GM18873 (cell line): ENCODE results near the gene KRT71.

Experiments used
- ATAC-seq: cut with Tn5 transposase; IDR thresholded peaks from one replicate; pipeline ENCODE4 v1.9.1; 2021; ENCODE audit warnings: mild to moderate bottlenecking, moderate library complexity, moderate number of reproducible peaks; ENCODE audit not compliant: unreplicated experiment, low FRiP score

KRT71 gene

DNA sequence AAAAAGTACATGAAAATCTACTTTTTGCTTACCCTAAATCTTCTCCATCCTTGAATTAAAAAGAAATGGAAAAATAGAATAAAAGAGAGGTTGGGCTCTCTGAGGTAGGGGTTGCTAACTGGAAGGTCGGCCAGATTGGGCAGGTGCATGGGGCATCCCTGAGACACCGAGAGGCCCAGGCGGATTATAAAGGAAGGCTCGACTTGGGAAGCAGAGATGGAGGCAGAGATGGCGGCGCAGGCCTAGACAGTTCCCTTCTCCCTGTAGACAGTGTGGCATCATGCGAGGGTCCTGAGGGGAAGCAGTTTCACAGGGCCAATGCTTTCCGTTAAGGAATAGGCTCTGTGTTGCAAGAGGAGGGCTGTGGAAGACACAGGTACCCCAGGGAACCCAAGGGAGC is 24.4 kb upstream of the KRT71 start:
- no peak for ATAC-seq

DNA sequence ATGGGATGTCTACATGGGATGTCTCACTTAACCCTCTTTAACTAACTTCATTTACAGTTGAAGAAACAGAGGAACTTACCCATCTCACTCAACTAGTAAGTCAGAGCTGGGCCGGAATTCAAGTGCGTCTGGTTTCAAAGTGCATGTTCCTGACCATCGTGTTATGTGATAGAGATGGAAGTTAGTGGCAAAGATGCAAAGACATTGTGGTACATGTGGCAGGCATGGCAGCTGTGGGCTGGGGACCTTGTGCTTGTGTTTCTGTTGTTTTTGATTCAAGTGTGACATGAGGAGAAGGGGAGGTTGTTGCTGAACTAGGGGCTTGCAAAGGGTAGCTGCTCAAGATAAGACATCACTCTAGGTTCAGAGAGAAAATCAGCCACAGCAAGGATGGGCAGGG is 23.0 kb upstream of the KRT71 start:
- no peak for ATAC-seq

DNA sequence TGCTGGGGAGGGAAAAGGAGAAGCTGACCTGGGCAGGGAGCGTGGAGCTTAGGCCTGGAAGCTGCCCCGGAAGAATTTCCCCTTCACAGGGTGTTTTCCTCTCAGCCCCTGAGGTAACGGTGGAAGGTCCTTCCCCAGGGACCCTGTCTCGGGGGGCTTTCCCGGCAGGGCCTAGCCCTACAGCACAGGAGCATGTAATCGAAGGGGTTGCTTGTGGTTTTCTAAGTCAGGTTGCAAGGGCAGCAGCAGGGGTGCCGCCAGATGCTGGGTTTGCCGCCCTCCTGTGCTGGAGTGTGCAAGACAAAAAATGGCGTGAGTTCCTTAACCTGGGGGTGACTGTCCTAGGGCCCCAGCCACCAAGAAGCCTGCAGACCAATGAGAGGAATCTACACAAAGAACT is 22.3 kb upstream of the KRT71 start:
- ATAC-seq: no peak

DNA sequence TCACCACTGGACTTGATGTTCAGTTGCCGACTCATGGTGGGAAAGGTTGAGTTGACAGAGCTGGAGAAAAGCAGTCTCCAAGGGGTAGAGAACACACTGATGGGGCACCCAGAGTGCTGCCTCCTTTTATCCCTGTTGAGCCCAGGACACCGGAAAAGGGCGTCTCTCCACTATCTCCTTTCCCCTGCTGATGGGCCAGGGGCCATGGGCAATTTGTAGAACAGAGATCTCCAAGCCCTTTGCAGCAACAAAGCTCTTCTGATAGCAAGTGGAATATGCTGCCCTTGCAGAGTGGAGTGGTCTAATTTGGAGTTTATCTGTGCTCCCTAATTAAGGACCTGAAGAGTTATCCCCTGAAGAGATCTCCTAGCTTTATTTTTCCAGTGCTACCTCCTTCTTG is 20.8 kb upstream of the KRT71 start, which contains the start of gene KRT74:
TSS of gene KRT74 (minus strand) at position 101 of the 400 bp plus-strand sequence. CDS start at position 35, 66 bp downstream.
- ATAC-seq: no peak

DNA sequence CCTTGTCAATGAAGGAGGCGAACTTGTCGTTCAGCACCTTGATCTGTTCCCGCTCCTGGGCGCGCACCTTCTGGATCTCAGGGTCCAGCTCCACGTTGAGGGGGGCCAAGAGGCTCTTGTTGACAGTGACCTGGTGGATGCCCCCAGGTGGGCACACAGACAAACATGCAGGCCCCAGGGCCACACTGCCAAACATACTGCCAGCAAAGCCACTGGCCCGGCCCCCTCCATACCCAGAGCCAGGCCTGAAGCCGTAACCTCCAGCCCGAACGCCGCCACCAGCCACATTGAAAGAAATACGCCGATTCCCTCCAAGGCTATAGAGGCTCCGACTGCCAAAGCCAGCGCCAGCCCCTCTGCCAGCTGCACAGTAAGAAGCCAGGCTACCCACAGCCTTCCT is 20.4 kb upstream of the KRT71 start:
- no peak for ATAC-seq

DNA sequence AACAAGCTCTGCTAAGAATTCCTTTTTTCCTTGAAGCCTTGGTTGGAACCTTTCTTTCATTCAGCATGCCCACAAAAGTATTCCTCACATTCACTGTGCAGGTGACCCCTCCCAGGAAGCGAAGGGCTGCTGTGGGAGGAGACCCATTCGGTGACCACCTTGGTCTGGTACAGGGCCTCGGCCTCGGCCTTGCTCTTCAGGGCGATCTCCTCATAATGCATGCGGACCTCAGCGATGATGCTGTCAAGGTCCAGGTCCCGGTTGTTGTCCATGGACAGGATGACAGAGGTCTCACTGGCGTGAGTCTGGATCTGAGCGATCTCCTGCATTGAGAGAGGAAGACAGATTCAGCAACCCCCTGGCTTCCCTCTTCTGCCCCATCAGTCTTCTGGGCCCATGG is 17.6 kb upstream of the KRT71 start:
- ATAC-seq: no peak

DNA sequence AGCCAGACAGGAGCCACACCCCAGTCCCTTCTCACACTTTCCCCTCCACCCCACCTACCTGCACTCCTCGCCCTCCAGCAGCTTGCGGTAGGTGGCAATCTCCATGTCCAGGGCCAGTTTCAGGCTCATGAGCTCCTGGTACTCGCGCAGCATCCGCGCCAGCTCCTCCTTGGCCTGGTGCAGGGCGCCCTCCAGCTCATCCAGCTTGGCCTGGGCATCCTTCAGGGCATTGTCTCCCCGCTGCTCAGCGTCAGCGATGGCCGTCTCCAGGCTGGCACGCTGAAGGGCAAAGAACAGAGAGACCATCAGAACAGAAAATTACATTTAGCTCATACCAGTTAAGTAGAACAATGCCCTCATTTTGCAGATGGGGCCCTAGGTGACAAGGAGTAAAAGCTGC is 15.2 kb upstream of the KRT71 start:
- ATAC-seq: no peak

DNA sequence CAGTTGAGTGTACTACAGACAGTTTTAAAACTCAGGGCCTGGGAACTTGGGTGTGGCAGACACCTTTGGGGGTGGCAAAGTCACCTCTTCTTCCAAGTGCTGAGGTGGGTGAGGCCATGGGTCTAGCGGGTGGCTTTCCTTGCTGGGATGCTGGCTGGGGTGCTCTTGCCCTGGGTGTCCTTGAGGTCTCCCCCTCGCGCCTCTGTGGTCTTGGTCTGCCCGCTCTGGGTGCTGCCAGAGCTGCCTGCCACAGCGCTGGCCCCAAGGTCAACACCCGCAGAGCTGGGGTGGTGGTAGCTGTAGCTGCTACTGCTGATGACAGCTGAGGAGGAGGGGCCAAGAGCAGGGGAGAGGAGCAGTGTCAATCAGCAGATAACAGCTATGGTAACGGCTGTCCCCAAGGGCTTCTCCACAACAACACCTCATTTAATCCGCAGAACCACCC is 13.9 kb upstream of the KRT71 start:
- ATAC-seq: no peak

DNA sequence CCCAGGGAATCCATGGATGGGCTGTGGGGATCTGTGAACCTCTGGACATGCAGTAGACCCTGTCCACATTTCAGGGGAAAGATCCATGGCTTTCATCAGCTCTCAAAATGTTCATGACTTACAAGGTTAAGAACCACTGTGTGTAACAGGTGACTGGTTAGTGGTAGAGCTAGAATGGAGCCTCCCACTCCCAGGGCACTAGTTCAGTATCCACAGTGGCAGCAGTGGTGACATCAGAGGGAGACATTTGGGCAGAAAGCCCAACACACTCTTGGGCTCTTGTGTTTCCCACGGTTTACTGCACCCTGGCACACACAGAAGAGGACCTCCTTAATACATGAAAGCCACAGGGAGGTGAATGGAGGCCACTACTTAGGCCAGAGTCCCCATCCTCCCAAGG is 11.6 kb upstream of the KRT71 start:
- no peak for ATAC-seq

DNA sequence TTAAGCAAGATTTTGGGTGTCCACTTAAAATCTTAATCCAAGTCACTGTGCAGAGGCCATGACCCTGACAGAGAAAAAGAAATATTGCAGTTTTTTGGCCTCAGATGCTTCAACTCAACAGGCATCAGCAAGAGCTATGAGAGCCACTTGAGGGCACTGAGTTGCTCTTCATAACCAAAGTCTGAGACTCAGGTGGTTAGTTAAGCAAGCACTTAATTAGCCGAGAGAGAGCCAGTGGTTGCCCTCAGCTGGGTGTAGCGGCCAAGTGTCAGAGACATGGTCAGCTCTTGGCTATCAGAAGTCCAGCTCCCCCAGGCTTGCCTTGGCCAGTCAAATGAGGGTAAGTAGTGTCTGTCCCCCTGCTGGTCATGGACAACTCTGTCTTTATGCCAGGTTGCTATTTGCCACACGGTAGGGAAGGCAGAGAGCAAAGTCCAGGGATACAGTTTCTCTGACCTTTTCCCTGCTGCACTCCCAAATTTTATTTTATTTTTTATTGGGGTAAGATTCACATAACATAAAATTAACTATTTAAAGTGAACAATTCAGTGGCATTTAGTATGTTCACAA is 9.0 kb upstream of the KRT71 start:
- ATAC-seq: no peak

DNA sequence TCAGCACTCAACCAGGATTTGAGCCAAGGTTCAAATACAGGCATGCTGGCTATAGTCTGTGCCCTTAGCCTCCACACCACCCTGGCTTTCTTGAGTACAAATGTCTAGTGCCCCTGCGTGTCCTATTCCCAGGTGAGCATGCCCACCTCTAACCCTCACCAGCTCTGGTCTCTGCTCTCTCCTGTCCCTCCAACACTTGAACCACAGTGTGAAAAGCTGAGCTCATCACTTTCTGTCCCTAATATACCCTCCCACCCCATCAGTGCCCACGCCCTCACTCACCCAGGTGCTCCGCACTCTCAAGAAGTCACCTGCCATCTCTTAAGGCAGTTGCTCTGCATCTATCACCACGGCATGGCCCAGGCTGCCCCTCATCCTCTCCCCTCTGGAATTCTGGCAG is 7.0 kb upstream of the KRT71 start:
- no peak for ATAC-seq

DNA sequence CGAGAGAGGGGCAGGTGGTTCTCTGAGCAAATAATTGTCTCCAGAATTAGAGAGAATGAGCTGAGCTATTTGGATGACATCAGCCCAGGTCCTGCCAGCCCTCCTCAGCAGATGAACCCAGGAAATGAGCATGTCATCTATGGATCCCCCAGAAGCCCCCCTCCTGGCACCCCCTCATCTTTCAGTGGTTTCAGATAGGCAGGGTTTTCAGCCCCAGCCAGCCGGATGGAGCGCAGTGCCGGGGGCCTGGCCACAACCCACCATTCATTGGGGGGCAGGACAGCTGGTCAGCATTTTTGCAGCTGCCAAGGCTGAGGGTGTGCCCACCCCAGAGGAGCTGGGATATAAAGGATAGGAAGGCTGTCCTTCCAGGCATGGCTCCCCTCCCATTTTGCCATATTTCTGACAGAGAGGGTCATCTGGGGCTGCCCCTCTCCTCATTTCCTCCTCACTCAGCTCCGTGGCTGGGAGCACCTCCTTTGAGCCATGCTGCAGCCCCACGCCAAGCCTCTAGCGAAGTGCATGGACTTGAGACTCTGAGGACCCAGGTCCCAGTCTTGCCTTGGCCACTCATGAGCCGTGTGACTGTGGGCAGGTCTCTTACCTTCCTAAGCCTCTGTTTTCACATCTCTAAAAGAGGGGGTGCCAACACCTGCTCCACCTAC is 6.0 kb upstream of the KRT71 start:
- no peak for ATAC-seq

DNA sequence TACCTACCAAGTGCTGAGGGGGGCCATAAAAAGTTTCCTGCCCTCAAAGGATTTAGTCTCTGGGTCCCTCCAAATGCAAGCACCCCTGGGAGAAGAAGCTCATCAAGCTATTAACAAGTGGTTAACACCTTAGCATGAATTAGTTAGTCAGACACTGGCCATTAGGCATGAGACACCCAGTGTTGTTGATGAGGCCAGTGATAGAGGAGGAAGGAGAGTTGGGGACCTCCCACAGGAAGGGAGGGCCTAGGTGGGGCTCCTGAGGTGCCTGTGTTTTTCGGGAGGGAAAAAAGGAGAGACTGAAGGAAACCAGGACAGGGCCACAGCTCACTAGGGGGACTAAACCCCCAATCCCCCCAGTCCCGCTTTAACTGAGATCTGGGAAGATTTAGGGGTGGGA is 4.5 kb upstream of the KRT71 start:
- no peak for ATAC-seq

DNA sequence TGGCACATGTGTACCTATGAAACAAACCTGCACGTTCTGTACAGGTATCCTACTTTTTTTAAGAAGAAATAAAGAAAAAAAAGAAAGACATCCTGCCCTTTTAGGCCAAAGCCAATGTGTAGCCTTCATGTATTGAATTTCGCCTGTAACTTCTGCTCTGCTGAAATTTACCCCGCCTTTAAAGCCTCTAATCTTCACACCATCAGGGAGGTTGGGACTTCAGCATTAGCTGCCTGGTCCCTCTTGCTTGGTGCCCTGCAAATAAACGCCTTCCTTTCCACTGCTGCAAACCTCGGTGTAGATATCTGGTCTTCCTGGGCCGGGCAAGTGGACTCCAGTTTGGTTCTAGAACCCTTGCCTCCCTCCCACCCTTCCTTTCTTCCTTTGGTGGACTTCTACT is 2.6 kb upstream of the KRT71 start:
- ATAC-seq: no peak

DNA sequence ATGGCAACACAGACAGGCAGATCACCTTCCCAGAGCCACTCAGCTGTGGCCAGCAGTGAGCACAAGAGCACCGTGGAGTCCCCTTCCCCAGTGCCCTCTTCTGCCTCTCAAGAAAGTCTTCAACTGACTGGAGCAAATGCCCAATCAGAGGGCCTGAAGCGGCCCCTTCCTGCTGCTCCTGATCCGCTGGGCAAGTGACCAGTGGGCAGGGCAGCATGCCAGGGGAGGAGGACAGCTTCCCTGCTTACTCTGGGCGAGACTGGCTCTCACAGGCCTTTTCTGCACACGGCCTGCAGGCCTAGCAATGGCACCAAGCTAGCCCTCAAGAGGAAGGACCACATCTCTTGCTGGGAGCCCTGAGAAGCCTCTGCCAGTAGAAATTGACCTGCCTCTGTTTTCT is 890 bp downstream of the KRT71 start:
- no peak for ATAC-seq

DNA sequence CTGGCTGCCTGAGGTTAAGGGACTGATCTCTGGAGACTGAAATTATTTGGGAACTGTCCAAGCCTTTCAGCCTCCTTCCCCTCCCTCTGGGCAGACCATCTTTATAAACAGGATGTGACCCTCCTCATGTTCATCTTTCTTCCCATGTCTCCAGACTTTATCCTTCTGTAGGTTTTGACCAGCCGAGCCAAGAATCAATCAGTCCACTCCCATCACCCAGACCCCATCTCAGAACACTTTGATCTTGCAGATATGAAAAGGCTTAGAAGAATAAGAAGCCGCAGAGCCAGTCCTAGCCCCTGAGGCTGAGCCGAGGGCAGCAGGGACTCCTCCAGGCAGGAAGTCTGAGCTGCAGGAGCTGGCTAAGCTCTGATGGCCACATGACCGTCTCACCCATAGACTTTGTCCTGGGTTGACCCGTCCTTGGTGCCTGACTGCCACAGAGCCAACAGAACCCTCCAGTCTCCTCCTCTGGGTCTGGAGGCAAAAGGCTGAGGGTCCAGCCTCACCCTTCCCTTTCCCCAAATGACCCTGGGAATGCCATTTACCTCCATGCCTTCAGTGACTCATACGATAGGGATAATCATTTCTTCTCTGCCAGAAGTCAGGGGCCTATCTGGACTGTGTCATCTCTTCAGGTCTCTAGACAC is 1.6 kb downstream of the KRT71 start:
- no peak for ATAC-seq

DNA sequence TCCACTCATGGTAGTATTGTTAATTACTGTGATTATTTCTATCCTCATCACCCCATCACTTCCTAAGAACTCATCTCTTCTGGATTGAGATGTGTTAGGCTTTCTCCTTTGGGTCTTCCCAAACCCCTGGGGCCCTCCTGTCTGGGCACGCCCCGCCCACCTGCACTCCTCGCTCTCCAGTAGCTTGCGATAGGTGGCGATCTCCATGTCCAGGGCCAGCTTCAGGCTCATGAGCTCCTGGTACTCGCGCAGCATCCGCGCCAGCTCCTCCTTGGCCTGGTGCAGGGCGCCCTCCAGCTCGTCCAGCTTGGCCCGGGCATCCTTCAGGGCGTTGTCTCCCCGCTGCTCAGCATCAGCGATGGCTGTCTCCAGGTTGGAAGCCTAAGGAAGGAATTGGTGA is 6.8 kb downstream of the KRT71 start:
- ATAC-seq: no peak

DNA sequence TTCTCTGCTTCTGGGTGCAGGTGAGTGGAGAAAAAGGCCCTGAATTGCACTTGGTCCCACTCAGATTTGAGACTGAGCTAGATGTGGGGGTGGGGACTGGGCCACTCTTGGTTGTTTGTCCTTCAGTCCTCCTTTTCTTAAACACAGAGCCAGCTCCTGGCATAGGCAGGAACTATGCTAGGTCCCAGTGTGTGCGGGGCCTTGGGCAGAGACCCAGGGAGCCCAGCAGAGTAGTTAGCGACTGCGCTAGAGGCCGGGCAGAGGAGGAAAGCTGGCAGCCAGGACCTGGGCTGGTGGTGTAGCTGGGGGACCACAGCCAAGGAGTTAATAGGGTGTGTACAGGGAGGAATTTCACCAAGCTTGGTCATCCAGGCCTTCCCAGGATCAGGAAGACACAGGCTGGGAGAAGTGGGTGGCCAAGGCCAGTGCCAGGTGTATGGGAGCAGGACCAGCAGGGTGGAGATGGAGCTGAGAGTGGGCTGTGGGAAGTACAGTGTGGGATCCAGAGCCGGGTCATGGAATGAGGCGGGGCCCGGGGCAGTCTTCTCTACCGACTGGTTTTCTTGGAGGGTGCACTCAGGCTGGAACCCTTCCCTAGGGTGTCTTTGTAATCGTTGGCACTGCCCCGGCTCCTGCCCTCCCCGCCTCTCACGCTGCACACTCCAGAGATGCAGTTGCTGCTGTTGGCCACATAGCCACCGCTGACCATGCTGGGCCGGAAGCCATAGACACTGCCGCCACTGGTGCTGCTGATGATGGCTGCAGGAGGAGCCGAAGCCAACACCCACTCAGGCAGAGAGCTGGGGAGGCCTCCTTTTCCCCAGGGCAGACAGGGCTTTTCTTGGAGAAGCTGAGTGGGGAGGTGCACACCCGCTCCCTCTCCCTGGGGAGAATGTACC is 8.7 kb downstream of the KRT71 start:
- ATAC-seq: no peak

DNA sequence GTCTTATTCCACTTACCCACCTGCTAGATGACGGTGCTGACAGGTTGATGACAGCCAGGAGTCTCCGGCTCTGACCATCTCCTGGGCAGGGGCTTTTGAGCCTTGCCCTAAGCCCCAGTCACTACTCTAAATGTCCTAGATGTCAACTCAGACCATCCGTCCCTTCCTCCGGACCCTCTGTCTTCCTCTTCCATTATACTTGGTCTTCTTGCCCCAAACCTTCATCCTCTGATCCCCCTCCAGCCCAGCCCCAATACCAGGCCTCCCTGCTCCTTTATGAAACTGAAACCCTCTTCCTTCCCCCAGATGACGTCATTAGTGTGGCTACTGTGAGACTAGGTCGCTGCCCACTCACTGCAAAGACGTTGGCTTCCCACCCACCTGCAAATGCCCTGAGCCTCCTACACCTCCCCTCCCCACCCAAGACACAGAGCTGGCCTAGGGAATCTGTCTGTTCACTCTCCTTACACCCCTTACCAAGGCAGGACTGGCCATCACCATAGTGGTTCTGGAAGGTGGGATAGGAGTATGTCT is 10.1 kb downstream of the KRT71 start:
- ATAC-seq: no peak

DNA sequence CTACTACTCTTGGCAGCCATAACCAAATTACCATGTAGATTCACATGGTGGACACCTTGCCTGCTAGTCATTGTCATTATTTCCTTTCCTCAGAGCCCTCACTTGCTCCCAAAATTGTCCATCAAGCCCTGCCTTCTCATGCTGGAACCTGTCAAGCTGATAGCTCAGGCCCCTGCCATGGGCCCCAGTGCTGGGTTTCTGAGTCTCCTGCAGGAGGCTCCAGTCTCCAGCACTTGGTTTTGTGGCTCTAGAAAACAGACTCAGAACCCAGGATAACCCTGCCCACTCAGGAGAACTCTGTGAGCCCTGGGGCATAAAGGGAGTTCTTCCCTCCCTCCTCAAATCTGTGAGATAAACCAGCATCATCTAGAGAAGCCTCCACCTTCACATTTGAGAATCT is 10.8 kb downstream of the KRT71 start:
- ATAC-seq: no peak

DNA sequence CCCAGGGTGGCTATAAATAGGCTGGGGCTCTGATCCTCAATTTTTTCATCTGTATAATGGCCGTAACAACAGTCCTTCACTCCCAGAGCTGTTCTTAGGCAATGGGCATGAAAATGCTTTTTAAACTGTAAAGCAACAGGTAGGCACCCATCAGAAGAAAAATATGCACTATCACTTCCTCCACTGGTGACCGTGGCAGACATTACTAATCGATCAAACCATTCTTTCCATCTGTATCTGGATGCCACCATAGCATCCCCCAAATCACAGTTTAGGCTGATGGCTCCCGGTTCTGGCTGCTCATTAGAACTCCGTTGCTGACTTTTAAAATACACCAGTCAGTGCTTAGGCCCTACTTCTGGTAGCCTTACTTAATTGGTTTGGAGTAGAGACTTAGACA is 11.2 kb downstream of the KRT71 start:
- ATAC-seq: no peak
